Naive thymus-derived CD4-positive, alpha-beta T cell (primary cell): ENCODE results near the gene RHBDL1. TPM values are rescaled to one million over a fixed set of nuclear protein-coding genes. Genes with fewer than 3 reads are reported as not detected.

Experiments used
- ATAC-seq: fragments of 150-1000 bp; cut with Tn5 transposase; 2 replicates; pipeline ENCODE4 v1.10.0; 2021; ENCODE audit warnings: mild to moderate bottlenecking, moderate library complexity
- CTCF ChIA-PET: fragments of 350-600 bp; sonication (Branson Sonifier 250); formaldehyde crosslinking; loops from one replicate; lab custom pipeline; 2021; ENCODE audit warnings: antibody characterized with exemption; lab: Charles Lee
- POLR2A ChIA-PET: fragments of 350-600 bp; sonication (Branson Sonifier 250); formaldehyde crosslinking; loops from one replicate; lab custom pipeline; 2021; ENCODE audit warnings: antibody characterized with exemption, inconsistent platforms; lab: Charles Lee
- DNase-seq, 9 donors: peaks; one replicate each; pipeline versions ENCODE4 v3.0.0 to v3.0.0-alpha.2; 2020 to 2022; ENCODE audit warnings: mixed read lengths in 1 of 9
- H3K27ac ChIP-seq: one replicate; pipeline ENCODE4 v1.7.0; 2013; ENCODE audit warnings: mild to moderate bottlenecking, low read depth, low read length, moderate library complexity
- H3K27me3 ChIP-seq, 2 donors: one replicate each; pipeline ENCODE4 v1.7.0; 2013; ENCODE audit warnings: low read length in 2 of 2, mild to moderate bottlenecking in 2 of 2, moderate library complexity in 2 of 2; ENCODE audit not compliant: control insufficient read depth in 2 of 2, insufficient read depth in 2 of 2
- H3K36me3 ChIP-seq, 3 experiments: 1 replicate in 2 of 3; 2 replicates in 1 of 3; pipeline ENCODE4 v1.7.0; 2013; ENCODE audit warnings: low read length in 3 of 3, mild to moderate bottlenecking in 3 of 3, moderate library complexity in 1 of 3; ENCODE audit not compliant: insufficient read depth in 3 of 3, control insufficient read depth in 2 of 3
- H3K4me1 ChIP-seq, 2 donors: one replicate each; pipeline ENCODE4 v1.7.0; 2013; ENCODE audit warnings: low read length in 2 of 2, mild to moderate bottlenecking in 2 of 2, moderate library complexity in 1 of 2; ENCODE audit not compliant: control insufficient read depth in 2 of 2, insufficient read depth in 2 of 2
- H3K4me3 ChIP-seq: 2 replicates; pipeline ENCODE4 v1.7.0; 2013; ENCODE audit warnings: mild to moderate bottlenecking, low read length
- H3K9me3 ChIP-seq, 3 experiments: 1 replicate in 2 of 3; 2 replicates in 1 of 3; pipeline ENCODE4 v1.7.0; 2013; ENCODE audit warnings: low read length in 3 of 3; ENCODE audit not compliant: control insufficient read depth in 2 of 3
- H3K27ac Mint-ChIP-seq, 9 donors: one replicate each; pipeline ENCODE4 v1.8.0; 2020 to 2022; ENCODE audit warnings: mixed read lengths in 9 of 9, mild to moderate bottlenecking in 8 of 9, moderate library complexity in 5 of 9, inconsistent platforms in 2 of 9
- H3K27me3 Mint-ChIP-seq, 5 donors: one replicate each; pipeline ENCODE4 v1.8.0; 2021 to 2022; ENCODE audit warnings: mixed read lengths in 5 of 5, mild to moderate bottlenecking in 1 of 5
- H3K36me3 Mint-ChIP-seq, 5 donors: one replicate each; pipeline ENCODE4 v1.8.0; 2020 to 2022; ENCODE audit warnings: mixed read lengths in 5 of 5, mild to moderate bottlenecking in 3 of 5, inconsistent platforms in 1 of 5
- H3K4me1 Mint-ChIP-seq, 7 donors: one replicate each; pipeline ENCODE4 v1.8.0; 2020 to 2022; ENCODE audit warnings: mixed read lengths in 7 of 7, mild to moderate bottlenecking in 3 of 7, inconsistent platforms in 1 of 7
- H3K4me3 Mint-ChIP-seq, 10 donors: one replicate each; pipeline ENCODE4 v1.8.0; 2020 to 2022; ENCODE audit warnings: mild to moderate bottlenecking in 10 of 10, mixed read lengths in 10 of 10, moderate library complexity in 6 of 10, inconsistent platforms in 2 of 10
- H3K9me3 Mint-ChIP-seq, 11 donors: one replicate each; pipeline ENCODE4 v1.8.0; 2020 to 2022; ENCODE audit warnings: mixed read lengths in 11 of 11, mild to moderate bottlenecking in 4 of 11, inconsistent platforms in 1 of 11, moderate library complexity in 1 of 11
- intact Hi-C, 2 donors: fragments of 100-400 bp; cut with micrococcal nuclease; formaldehyde crosslinking; loops; one replicate each; pipeline ENCODE4 v1.15.1; 2023
- polyA plus RNA-seq, 2 donors: library from polyadenylated mRNA; unstranded; fragments of 300-500 nt; fragmentation: Illumina TruSeq; gene quantifications; one replicate each; pipeline ENCODE4 v1.2.3, GENCODE V29; 2021
- total RNA-seq, 6 experiments: library from RNA in 5 of 6; stranded (reverse) in 5 of 6; gene quantifications; 1 replicate in 5 of 6; 2 replicates in 1 of 6; pipeline ENCODE4 v1.2.3 and lab custom pipeline; 2021 to 2026

The RHBDL1 gene
- total and polyA plus RNA-seq, 7 experiments from 2014 or later = 0.65 to 3.1 (median 1.6) TPM; not detected in 2

- peak; percentile 75 for ATAC-seq
- POLR2A ChIA-PET = interaction anchor here (0.8 to 1.4 kb wide), 7 partner anchors 9 to 94 kb away, joined by 3 to 15 read pairs (median 3); partner anchors contain the start of genes RAB40C, RHBDL1 and WDR90
- Histone ChIP-seq H3K9me3 (no peaks in the 10 kb centered on the region), H3K4me1 (peaks cover 9 to 36% of the 10 kb centered on the region in 2 donors), H3K27ac (peak within 1 kb of the TSS; percentile 78), H3K4me3 (peak within 1 kb of the TSS; percentile 52), H3K27me3 (no peaks in the 10 kb centered on the region), H3K36me3 (peaks cover 0 to 49% (median 12%) of the 10 kb centered on the region in 3 experiments)
- Mint-ChIP-seq H3K9me3 (no peaks in the 10 kb centered on the region), H3K4me1 (peaks cover 10 to 31% (median 22%) of the 10 kb centered on the region in 7 donors), H3K27ac (peak within 1 kb of the TSS in 6 of 9 donors; percentile 38 to 82 (median 58)), H3K4me3 (peak within 1 kb of the TSS; percentile 58 to 87 (median 76)), H3K36me3 (peaks cover 0 to 9% (median 0%) of the 10 kb centered on the region in 5 donors), H3K27me3 (no peaks in the 10 kb centered on the region)
- CTCF ChIA-PET = interaction anchor here (1.2 kb wide), 1 partner anchor 17 kb away, joined by 4 read pairs; no protein-coding TSS in a partner anchor
- intact Hi-C loops = loop anchor here (1.0 to 5.0 kb wide), 9 partner anchors 11 to 738 kb away; partner anchors contain the start of genes METTL26 (in 2 of the 2), RHOT2 (in 2 of the 2), CIAO3 (in 1 of the 2) and FAM234A (in 1 of the 2)
- DNase-seq = peak; percentile 88 to 97 (median 91)
Observed at GRCh38 chr16:684071-684794, 8.8 kb downstream of the RHBDL1 start, which contains the start of gene JMJD8. JMJD8 (minus strand) TSS chr16:684334; CDS start chr16:684319, 15 bp downstream.

- H3K27me3 Mint-ChIP-seq = no peaks in the 10 kb centered on the region
- H3K36me3 ChIP-seq = peaks cover 0 to 46% (median 12%) of the 10 kb centered on the region in 3 experiments
- CTCF ChIA-PET = interaction anchor here (1.2 kb wide), 1 partner anchor 18 kb away, joined by 4 read pairs; no protein-coding TSS in a partner anchor
Observed at GRCh38 chr16:684961-685696, 9.7 kb downstream of the RHBDL1 start.

GRCh38 chr16:685967-686366 is 10.5 kb downstream of the RHBDL1 start:
- intact Hi-C loops = loop anchor here (2.0 kb wide), 3 partner anchors 17 to 623 kb away; partner anchors contain the start of genes CIAO3 (in 1 of the 2), RHOT2 (in 1 of the 2) and UBE2I (in 1 of the 2)
- POLR2A ChIA-PET = interaction anchor here (1.1 to 2.2 kb wide), 2 partner anchors 10 to 15 kb away, joined by 3 to 10 read pairs; no protein-coding TSS in a partner anchor
- H3K4me1 Mint-ChIP-seq = peaks cover 8 to 40% (median 27%) of the 10 kb centered on the region in 7 donors

More at GRCh38 chr16:684961-685696, 9.7 kb downstream of the RHBDL1 start:
- DNase-seq = no peak
- peak overlapping the region in 3 of 10 donors; percentile 18 to 57 (median 41) for H3K4me3 Mint-ChIP-seq
- peaks cover 0 to 9% (median 1%) of the 10 kb centered on the region in 5 donors for H3K36me3 Mint-ChIP-seq
- peak overlapping the region; percentile 52 for H3K27ac ChIP-seq
- no peaks in the 10 kb centered on the region for H3K27me3 ChIP-seq
- peak overlapping the region in 2 of 9 donors; percentile 25 to 46 for H3K27ac Mint-ChIP-seq
- H3K4me3 ChIP-seq = no peak overlapping the region
- peaks cover 9 to 42% of the 10 kb centered on the region in 2 donors for H3K4me1 ChIP-seq
- peaks cover 10 to 35% (median 22%) of the 10 kb centered on the region in 7 donors for H3K4me1 Mint-ChIP-seq
- POLR2A ChIA-PET = interaction anchor here (0.6 to 2.2 kb wide), 5 partner anchors 8 to 22 kb away, joined by 3 to 15 read pairs (median 4); partner anchors contain the start of gene RHBDL1
- intact Hi-C loops = loop anchor here (1.0 to 5.0 kb wide), 9 partner anchors 10 to 737 kb away; partner anchors contain the start of genes METTL26 (in 2 of the 2), RHOT2 (in 2 of the 2), CIAO3 (in 1 of the 2) and FAM234A (in 1 of the 2)
- ATAC-seq = no peak
- no peaks in the 10 kb centered on the region for H3K9me3 Mint-ChIP-seq
- H3K9me3 ChIP-seq = no peaks in the 10 kb centered on the region

GRCh38 chr16:686459-687260 is 11.2 kb downstream of the RHBDL1 start:
- H3K4me1 Mint-ChIP-seq = peaks cover 5 to 36% (median 26%) of the 10 kb centered on the region in 7 donors
- H3K27ac ChIP-seq = no peak overlapping the region
- peaks cover 0 to 42% (median 12%) of the 10 kb centered on the region in 3 experiments for H3K36me3 ChIP-seq
- H3K9me3 Mint-ChIP-seq = peaks cover 0 to 2% (median 0%) of the 10 kb centered on the region in 11 donors
- H3K27me3 Mint-ChIP-seq = no peaks in the 10 kb centered on the region
- no peaks in the 10 kb centered on the region for H3K27me3 ChIP-seq
- ChIA-PET CTCF (no interaction called here), POLR2A (interaction anchor here (0.6 to 2.2 kb wide), 4 partner anchors 9 to 1829 kb away, joined by 3 to 10 read pairs (median 3); no protein-coding TSS in a partner anchor)
- ATAC-seq (no peak), DNase-seq (no peak)
- intact Hi-C loops = no loop called here
- H3K4me3 ChIP-seq = no peak overlapping the region
- no peaks in the 10 kb centered on the region for H3K9me3 ChIP-seq
- peak overlapping the region in 2 of 9 donors; percentile 23 to 52 for H3K27ac Mint-ChIP-seq
- peaks cover 0 to 8% (median 4%) of the 10 kb centered on the region in 5 donors for H3K36me3 Mint-ChIP-seq
- H3K4me1 ChIP-seq = peaks cover 7 to 34% of the 10 kb centered on the region in 2 donors
- H3K4me3 Mint-ChIP-seq = peak overlapping the region in 2 of 10 donors; percentile 12 to 63

More at GRCh38 chr16:685967-686366, 10.5 kb downstream of the RHBDL1 start:
- DNase-seq (no peak), ATAC-seq (no peak)
- H3K4me3 Mint-ChIP-seq = peak overlapping the region in 6 of 10 donors; percentile 25 to 63 (median 48)
- peaks cover 8 to 41% of the 10 kb centered on the region in 2 donors for H3K4me1 ChIP-seq
- H3K4me3 ChIP-seq = no peak overlapping the region
- H3K27me3 ChIP-seq = no peaks in the 10 kb centered on the region
- peak overlapping the region in 1 of 9 donors; percentile 52 for H3K27ac Mint-ChIP-seq
- no peaks in the 10 kb centered on the region for H3K9me3 Mint-ChIP-seq
- H3K27me3 Mint-ChIP-seq = no peaks in the 10 kb centered on the region
- no peak overlapping the region for H3K27ac ChIP-seq
- peaks cover 0 to 46% (median 12%) of the 10 kb centered on the region in 3 experiments for H3K36me3 ChIP-seq
- CTCF ChIA-PET = no interaction called here
- H3K9me3 ChIP-seq = no peaks in the 10 kb centered on the region
- H3K36me3 Mint-ChIP-seq = peaks cover 0 to 9% (median 4%) of the 10 kb centered on the region in 5 donors

GRCh38 chr16:687499-687898 is 12.0 kb downstream of the RHBDL1 start:
- CTCF ChIA-PET = no interaction called here

More at GRCh38 chr16:687499-687898, 12.0 kb downstream of the RHBDL1 start:
- intact Hi-C loops = no loop called here
- Mint-ChIP-seq H3K36me3 (peaks cover 0 to 4% (median 2%) of the 10 kb centered on the region in 5 donors), H3K9me3 (peaks cover 0 to 2% (median 0%) of the 10 kb centered on the region in 11 donors), H3K4me3 (peak overlapping the region in 1 of 10 donors; percentile 91), H3K4me1 (peaks cover 7 to 34% (median 23%) of the 10 kb centered on the region in 7 donors), H3K27ac (no peak overlapping the region), H3K27me3 (peaks cover 0 to 5% (median 0%) of the 10 kb centered on the region in 5 donors)
- POLR2A ChIA-PET = interaction anchor here (0.8 to 3.7 kb wide), 4 partner anchors 8 to 33 kb away, joined by 3 to 33 read pairs (median 6); partner anchors contain the start of gene RHOT2
- peaks cover 7 to 32% of the 10 kb centered on the region in 2 donors for H3K4me1 ChIP-seq
- peaks cover 0 to 33% (median 11%) of the 10 kb centered on the region in 3 experiments for H3K36me3 ChIP-seq
- no peaks in the 10 kb centered on the region for H3K27me3 ChIP-seq
- DNase-seq (no peak), ATAC-seq (no peak)
- H3K4me3 ChIP-seq = no peak overlapping the region
- H3K9me3 ChIP-seq = no peaks in the 10 kb centered on the region
- no peak overlapping the region for H3K27ac ChIP-seq
